Measurements from ENCODE around the gene ZNF804A. TPM values are rescaled to one million over a fixed set of nuclear protein-coding genes. Genes with fewer than 3 reads are reported as not detected.

Gene ZNF804A
- total and polyA plus RNA-seq, 8 donors, result 0.03 to 3.7 (median 0.33) TPM; not detected in 2

GRCh38 chr2:184560603-184561002 is 37.7 kb upstream of the ZNF804A start:
- H3K4me3 ChIP-seq, result no peak overlapping the region
- no peak for DNase-seq
- H3K27ac ChIP-seq, result no peak overlapping the region
- TF ChIP-seq CTCF (IDR thresholded peaks at IDR 0.05) (no peak), EP300 (IDR thresholded peaks at IDR 0.05) (no peak), POLR2AphosphoS5 (IDR thresholded peaks at IDR 0.05) (no peak), POLR2A (IDR thresholded peaks at IDR 0.05) (no peak)
- peaks cover 0 to 7% (median 0%) of the 10 kb centered on the region in 4 donors for H3K9me3 ChIP-seq
- H3K4me1 ChIP-seq, result no peaks in the 10 kb centered on the region
- H3K36me3 ChIP-seq, result no peaks in the 10 kb centered on the region
- H3K27me3 ChIP-seq, result no peaks in the 10 kb centered on the region
- WGBS, 5 donors, result 82 to 95% (median 94%) methylated on average over 13 to 17 of the region's 17 CpGs
- intact Hi-C loops (cut with DNase I; ENCODE audit: low total_unique reads), result no loop called here

- H3K27me3 ChIP-seq, result no peaks in the 10 kb centered on the region
- intact Hi-C loops (cut with DNase I; ENCODE audit: low total_unique reads), result no loop called here
- no peaks in the 10 kb centered on the region for H3K4me1 ChIP-seq
- TF ChIP-seq CTCF (IDR thresholded peaks at IDR 0.05), result no peak
- no peak for DNase-seq
- peaks cover 0 to 7% (median 0%) of the 10 kb centered on the region in 4 donors for H3K9me3 ChIP-seq
- H3K27ac ChIP-seq, result no peak overlapping the region
- H3K4me3 ChIP-seq, result no peak overlapping the region
- no peaks in the 10 kb centered on the region for H3K36me3 ChIP-seq
- WGBS, 5 donors, result 53 to 69% (median 62%) methylated on average over 2 of the region's 2 CpGs
These were observed 35.8 kb upstream of the ZNF804A start for GRCh38 chr2:184562532-184562931.

- no peaks in the 10 kb centered on the region for H3K36me3 ChIP-seq
- peaks cover 0 to 7% (median 0%) of the 10 kb centered on the region in 4 donors for H3K9me3 ChIP-seq
- TF ChIP-seq POLR2A (IDR thresholded peaks at IDR 0.05), result no peak
- TF ChIP-seq POLR2AphosphoS5 (IDR thresholded peaks at IDR 0.05), result no peak
- no peak for TF ChIP-seq CTCF (IDR thresholded peaks at IDR 0.05)
- no peak for TF ChIP-seq EP300 (IDR thresholded peaks at IDR 0.05)
- 26 to 37% (median 27%) methylated on average over 1 of the region's 1 CpG for WGBS, 5 donors
- no peak for DNase-seq
- intact Hi-C loops (cut with DNase I; ENCODE audit: low total_unique reads), result no loop called here
- H3K27me3 ChIP-seq, result no peaks in the 10 kb centered on the region
- H3K4me1 ChIP-seq, result no peaks in the 10 kb centered on the region
- no peak overlapping the region for H3K27ac ChIP-seq
- H3K4me3 ChIP-seq, result no peak overlapping the region
These were observed 34.2 kb upstream of the ZNF804A start for GRCh38 chr2:184564092-184564491.

GRCh38 chr2:184566716-184567115 is 31.6 kb upstream of the ZNF804A start:
- 82 to 89% (median 82%) methylated on average over 3 of the region's 3 CpGs for WGBS, 5 donors

More at GRCh38 chr2:184566716-184567115, 31.6 kb upstream of the ZNF804A start:
- TF ChIP-seq CTCF (IDR thresholded peaks at IDR 0.05), result no peak
- Histone ChIP-seq H3K4me1 (no peaks in the 10 kb centered on the region), H3K4me3 (no peak overlapping the region), H3K36me3 (no peaks in the 10 kb centered on the region), H3K27ac (no peak overlapping the region), H3K9me3 (no peaks in the 10 kb centered on the region), H3K27me3 (no peaks in the 10 kb centered on the region)
- no peak for DNase-seq
- intact Hi-C loops (cut with DNase I; ENCODE audit: low total_unique reads), result no loop called here
